CD4-positive, alpha-beta T cell treated with Interleukin-17A for 4 hours (primary cell): ENCODE measurements around the gene PNMT.

Experiments used
- DNase-seq: peaks from one replicate; pipeline ENCODE4 v3.0.0-alpha.2; 2020; ENCODE audit warnings: mixed read lengths

The PNMT gene

GRCh38 chr17:39671651-39672521, 3.6 kb downstream of the PNMT start:
- DNase-seq: peak; percentile 30

DNA sequence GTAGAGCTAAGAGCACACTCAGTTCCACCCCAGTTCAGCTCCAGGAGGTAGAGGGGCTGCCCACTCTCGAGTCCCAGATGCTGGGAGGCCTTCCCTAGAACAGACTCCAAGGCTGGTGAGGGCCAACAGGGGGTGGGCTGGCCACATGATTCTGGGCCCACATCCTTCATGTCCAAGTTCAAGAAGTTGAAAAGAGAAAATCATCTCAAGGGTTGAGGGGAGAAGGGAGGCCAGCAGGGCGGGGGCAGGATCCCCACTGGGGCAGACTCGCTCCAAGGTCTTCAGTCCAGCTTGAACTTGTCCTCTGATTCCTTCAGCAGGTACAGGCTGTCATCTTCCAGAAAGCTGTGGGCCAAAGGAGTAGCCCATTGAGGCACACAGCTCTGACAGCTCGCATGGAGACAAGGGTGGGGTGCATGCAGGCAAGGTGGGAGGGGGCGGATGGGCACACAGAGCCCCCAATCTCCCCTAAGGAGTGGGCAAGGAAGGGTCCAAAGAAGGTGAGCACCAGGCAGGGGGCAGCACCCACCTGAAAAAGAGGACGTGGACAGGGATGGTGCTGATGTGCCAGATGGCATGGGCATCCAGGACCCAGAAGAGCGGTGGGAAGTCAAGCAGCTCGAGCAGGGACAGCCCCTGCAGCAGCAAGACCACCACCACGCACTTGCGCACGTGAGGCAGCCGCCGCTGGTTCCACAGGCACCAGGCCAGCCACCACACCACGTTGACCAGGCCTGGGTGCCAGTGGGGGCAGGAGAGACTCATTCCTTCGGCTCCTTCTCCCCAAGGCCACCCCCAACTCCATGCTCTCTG, 4.5 kb downstream of the PNMT start:
- no peak for DNase-seq

DNA sequence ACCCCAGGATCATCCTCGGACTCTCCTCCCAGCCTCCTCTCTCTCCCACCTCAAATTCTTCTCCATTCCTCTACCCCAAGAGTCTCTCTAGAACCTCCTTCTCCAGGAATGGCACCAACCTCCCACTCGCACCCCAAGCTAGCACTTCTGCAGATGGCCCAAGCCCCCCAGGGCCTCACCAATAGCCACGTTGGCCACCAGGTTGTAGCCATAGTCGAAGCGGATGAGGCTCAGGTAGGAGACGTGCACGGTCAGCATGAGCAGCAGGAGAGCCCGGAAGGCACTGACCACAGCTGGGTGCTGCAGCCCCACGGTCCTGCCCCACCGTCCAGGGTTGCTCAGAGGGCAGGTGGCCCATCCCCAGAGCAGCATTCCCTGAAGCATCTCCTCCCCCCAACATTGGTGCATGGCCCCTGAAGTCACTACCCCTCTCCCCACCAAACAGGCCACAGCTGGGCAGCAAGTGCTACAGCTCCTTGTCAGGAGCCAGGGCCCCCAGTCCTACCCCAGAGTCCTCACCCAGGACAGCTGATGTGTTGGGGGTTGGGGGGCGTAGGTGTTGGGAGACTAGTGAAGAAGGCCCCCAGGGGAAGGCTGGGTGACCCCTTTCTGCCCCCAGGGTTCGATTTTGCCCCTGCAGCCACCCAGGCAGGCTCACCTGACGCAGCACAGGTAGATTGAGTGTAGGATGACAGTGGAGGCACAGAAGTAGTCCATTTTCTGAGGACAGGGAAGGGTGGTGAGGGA, 5.3 kb downstream of the PNMT start:
- DNase-seq: no peak

DNA sequence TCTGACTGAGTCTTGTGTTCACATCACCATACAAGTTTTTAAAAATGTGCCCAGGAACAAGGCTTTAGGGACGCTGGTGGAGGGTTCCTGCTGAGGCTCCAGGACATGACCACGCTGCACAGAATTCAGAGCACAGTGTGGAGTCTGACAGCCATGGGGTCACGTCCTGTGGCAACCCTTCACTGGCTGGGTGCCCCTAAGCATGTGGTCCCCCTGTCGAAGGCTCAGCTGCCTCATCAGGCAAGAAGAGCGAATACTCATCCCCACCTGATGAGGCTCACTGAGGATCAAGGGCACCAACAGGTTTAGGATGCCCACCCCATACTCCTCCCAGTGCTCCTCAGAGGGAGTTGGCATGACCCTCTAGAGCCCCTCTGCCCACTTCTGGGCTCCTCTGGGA, 5.9 kb downstream of the PNMT start:
- no peak for DNase-seq

DNA sequence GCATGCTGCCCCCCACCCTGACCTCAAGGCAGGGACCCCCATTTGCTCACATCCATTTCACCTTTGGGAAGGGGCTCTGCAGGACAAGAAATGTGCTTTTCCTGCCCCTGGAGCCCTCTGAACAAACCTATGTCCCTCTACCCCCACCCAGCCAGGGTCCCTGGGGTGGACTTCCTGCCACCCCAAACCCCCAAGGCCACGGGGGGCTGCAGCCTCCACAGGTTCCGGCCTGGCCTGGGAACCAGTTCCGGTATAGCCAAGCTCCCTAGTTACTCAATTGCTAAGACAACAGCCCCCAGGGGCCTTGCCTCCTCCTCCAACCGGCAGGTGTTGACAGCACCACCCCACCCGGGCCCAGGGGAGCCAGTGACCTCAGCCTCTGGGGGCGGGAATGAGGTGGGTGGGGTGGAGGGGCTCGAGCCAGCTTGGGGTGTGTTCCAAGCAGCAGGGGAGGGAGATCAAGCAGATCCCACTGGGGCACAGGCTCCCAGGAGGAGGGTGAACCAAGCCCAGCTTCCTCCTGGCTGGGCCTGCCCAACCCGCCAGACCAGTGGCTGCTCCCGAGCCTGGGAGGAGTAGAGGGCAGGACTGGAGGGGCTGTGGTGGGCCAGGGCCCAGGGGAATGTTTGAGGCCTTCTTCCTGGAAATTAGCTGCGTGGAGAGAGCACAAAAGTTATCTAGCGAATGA, 6.6 kb downstream of the PNMT start:
- no peak for DNase-seq

- no peak for DNase-seq
Measured at GRCh38 chr17:39675390-39676082, 7.3 kb downstream of the PNMT start.

DNA sequence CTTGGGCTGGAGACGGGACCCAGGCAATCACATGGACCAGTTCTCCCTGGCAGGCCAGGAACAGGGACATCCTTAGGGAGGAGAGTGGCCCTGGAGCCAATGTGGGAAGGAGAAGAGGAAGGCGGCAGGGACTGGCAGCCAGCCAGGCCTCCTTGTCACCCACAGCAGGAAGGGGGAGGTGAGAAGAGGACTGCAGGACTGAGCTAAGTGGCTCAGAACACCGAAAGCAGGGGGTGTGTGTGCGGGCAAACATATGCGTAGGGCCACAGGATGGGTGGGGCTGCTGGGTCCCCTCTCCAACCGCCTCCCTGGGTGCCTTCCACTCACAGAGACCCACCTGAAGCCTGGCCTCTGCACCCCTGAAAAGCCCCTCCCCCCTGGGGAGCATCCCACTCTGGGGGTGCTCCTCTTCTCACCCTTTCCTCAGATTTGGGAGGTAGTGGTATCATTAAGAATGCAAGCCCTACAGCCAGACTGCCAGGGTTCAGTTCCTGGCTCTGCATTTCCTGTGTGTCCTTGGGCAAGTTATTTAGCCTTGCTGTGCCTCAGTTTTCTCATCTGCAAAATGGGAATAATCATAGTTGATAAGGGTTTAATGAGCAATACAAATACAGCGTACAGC, 8.1 kb downstream of the PNMT start:
- DNase-seq: peak; percentile 62

DNA sequence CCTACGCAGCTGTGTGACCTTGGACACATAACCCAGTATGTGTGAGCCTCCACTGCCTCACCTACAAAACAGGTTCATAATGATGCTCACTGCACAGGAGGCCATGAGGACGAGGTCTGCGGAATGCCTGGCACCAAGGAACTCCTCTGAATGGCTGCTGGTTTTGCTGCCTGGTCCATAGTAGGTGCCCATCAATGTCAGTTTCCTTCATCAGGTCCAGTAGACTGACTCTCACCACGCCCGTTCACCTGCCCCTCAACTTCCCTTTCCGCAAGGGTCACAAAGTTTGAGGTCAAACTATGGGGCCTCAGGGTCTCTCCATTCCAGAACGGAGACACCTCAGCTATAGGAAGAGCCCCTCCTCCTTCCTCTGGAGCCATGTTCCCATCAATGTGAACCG, 8.8 kb downstream of the PNMT start:
- no peak for DNase-seq

- no peak for DNase-seq
Measured at GRCh38 chr17:39677542-39678339, 9.5 kb downstream of the PNMT start.

- DNase-seq: no peak
Measured at GRCh38 chr17:39678340-39679116, 10.3 kb downstream of the PNMT start.

DNA sequence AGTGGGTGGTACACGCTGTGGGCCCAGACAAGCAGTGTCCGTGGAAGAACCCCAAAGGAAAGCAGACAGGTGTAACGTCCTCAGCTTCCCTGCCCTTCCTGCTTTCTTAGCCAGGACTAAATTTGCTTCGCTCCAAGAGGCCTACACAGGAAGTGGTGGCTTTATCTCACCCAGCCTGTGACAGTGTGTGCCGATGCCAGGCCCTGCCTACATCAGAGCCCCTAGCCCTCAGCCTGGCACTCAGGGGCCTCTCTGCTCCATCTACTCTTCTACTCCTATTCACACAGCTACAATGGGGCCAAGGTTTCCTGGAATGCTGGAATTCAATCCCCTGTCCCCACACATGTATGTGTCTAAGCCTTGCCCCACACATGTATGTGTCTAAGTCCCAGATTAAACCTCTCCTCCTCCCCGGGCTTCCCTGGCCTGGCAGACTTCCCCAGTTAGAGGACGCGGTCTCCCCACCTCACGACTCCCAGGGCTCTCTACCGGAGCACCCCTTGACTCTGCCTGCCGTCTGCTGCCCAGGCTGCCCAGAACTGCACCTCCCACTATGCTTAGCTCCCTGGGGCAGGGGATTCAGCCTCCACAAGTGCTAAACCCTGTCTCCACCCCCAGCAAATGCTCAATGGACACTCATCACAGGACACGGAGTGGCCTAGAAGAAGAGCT, 11.4 kb downstream of the PNMT start:
- DNase-seq: peak; percentile 69

DNA sequence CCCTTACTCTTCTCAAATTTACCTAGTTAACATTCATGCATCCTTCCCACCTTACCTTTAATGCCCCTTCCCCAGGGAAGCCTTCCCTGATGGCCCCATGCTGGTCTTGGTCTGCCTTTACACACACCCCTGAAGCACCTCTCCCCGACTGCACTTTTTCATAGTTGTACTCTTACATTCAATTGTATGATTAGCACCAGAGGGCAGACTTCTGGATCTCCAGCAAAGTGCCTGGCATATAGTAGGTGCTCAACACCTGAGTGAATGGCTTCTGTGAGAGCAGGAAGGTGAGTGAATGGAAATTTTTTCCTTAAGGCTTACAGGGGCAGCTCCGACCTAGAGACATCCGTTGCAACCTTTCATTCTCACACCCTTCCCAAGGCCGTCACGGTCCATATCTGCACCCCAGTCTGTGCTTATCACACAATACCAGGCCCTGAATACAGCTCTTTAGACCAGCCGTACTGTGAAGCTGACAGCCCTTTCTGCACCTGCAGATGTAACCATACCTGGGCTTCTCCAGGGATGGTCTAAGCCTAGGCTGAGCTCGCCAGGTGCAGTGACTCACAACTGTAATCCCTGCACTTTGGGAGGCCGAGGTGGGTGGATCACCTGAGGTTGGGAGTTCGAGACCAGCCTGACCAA, 15.2 kb downstream of the PNMT start:
- no peak for DNase-seq

DNA sequence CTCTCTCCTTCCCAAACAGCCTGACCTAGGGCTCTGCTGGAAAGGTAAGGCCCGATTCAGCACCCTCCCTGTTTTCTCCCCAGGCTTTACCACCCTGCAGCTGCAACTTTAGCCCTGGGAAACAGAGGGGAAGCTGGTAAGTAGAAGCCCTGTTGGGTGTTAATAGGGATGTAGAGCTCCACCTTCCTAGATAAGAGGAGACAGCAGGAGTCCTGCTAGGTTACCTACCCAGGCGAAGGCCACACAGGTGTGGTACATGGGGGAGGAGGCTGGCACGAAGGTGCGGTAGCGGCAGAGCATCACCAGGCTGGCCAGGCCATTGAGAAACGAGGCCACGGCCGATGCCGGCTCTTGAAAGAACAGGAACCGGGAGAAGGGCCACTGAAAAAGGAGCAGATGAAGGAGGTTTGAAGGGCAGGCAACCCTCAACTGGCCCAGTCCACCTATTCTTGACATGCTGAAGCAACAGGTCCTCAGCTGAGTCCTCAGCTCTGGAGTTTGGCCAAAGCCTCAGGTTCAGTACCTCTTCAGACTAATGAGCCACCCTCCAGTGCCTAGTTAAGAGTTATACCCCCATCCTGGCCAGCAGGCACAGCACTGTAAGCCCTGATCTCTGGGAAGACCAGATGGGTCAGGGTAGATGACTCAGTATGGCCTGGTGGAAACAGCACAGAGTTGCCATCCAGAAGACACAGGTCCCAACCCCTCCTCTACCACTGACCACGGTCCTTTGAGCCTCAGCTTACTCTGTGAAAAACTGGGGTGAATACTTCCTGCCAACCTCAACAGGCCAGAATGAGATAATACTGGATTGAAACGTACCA, 16.3 kb downstream of the PNMT start:
- DNase-seq: no peak

GRCh38 chr17:39687101-39687545, 18.9 kb downstream of the PNMT start:
- DNase-seq: no peak

DNA sequence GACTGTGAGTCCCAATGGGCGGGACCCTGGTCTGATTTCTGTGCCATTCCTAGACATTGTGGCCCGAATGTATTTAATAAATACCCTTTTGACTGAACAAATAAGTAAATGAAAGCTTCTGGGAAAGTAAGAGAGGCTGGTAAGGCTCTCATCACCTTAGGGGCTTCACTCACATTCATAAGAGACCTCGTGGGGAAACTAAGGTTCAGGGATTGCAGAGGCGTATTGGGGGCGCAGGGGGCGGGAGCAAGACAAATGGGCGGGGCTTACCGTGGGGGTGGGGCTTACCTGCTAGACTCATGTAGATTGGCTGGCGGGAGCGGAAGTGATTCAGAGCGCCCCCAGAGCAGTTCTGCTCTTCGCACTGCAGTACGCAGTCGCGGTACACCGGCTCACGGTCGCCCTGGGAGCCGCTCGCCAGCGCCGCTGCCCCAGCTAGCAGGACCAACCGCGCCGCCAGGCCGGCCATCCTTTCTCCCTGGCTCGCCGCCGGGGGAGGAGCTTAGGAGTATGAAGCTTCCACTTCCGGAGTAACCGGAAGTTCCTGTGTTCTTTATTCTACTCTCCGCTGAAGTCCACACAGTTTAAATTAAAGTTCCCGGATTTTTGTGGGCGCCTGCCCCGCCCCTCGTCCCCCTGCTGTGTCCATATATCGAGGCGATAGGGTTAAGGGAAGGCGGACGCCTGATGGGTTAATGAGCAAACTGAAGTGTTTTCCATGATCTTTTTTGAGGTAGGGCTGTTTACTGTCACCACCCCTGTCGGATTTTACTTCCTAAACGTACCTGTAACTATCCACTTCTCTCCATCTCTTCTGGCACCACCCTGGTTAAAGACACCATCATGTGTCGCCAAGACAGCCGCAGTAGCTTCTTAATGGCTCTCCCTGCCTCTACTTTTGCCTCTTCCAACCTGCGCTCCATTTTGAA, 19.6 kb downstream of the PNMT start, which contains the start of gene PGAP3:
PGAP3 (minus strand) TSS at position 512 of the 929 bp plus-strand sequence; CDS start at position 469, 43 bp downstream.
- DNase-seq: peak; percentile 90

GRCh38 chr17:39688475-39688835, 20.2 kb downstream of the PNMT start:
- no peak for DNase-seq
